Activated CD4-positive, alpha-beta T cell treated with anti-CD3 and anti-CD28 coated beads, Interleukin-2, Interleukin-6, amounts not matched to agents 100 ng/mL and 50 ng/mL, durations not matched to agents 16 hours and 8 hours (primary cell): ENCODE measurements around the gene SNX13.

Experiments used
- DNase-seq: peaks from one replicate; pipeline ENCODE4 v3.0.0-alpha.2; 2020

Gene SNX13

GRCh38 chr7:17774716-17775288 lies 165.5 kb downstream of the SNX13 start:
- no peak for DNase-seq

GRCh38 chr7:17774248-17774647 lies 166.0 kb downstream of the SNX13 start:
- DNase-seq: no peak

- DNase-seq: peak; percentile 42
These were observed 167.0 kb downstream of the SNX13 start for GRCh38 chr7:17773289-17773626.

- peak; percentile 36 for DNase-seq
These were observed 167.6 kb downstream of the SNX13 start for GRCh38 chr7:17772581-17773288.

- no peak for DNase-seq
These were observed 168.3 kb downstream of the SNX13 start for GRCh38 chr7:17771901-17772408.

- DNase-seq: no peak
These were observed 169.5 kb downstream of the SNX13 start for GRCh38 chr7:17770710-17771375.

- DNase-seq: peak; percentile 69
These were observed 170.4 kb downstream of the SNX13 start for GRCh38 chr7:17769918-17770317.

GRCh38 chr7:17758008-17758407 lies 182.3 kb downstream of the SNX13 start:
- DNase-seq: no peak

- no peak for DNase-seq
These were observed 194.2 kb downstream of the SNX13 start for GRCh38 chr7:17746020-17746530.

- DNase-seq: no peak
These were observed 194.7 kb downstream of the SNX13 start for GRCh38 chr7:17745610-17746009.

GRCh38 chr7:17743316-17743715 lies 197.0 kb downstream of the SNX13 start:
- DNase-seq: no peak

- DNase-seq: no peak
These were observed 198.9 kb downstream of the SNX13 start for GRCh38 chr7:17741426-17741825.
